Breast epithelium (tissue), 3 donors: ENCODE measurements around the gene TM2D3.

Source experiments
- CTCF ChIP-seq, 3 donors: fragments of 450-650 bp; IDR thresholded peaks; one replicate each; pipeline ENCODE4 v1.5.1; 2016 to 2017; ENCODE audit warnings: antibody characterized with exemption in 3 of 3, mild to moderate bottlenecking in 3 of 3, moderate library complexity in 3 of 3
- POLR2AphosphoS5 ChIP-seq, 3 donors: sonication (generic); formaldehyde crosslinking; IDR thresholded peaks; one replicate each; pipeline ENCODE4 v1.6.1; 2017; ENCODE audit warnings: antibody characterized with exemption in 3 of 3

- TF ChIP-seq CTCF (IDR thresholded peaks at IDR 0.05) (no peak), POLR2AphosphoS5 (IDR thresholded peaks at IDR 0.05) (no peak)
These were observed 53.1 kb downstream of the TM2D3 start for GRCh38 chr15:101599091-101599490.
